SK-N-SH treated with all-trans-retinoic acid at 6 μM for 48 hours (cell line): ENCODE data around the gene ARMC7.

ENCODE experiments used
- ATAC-seq: fragments of 200-7000 bp; cut with Tn5 transposase; 3 replicates; pipeline ENCODE4 v1.9.1; 2020; ENCODE audit warnings: mild to moderate bottlenecking, moderate library complexity
- ARNTL ChIP-seq: fragments of 450-650 bp; formaldehyde crosslinking; IDR thresholded peaks from 2 replicates; pipeline ENCODE4 v1.5.0; 2020; ENCODE audit warnings: low read depth, mild to moderate bottlenecking, moderate library complexity, borderline replicate concordance
- BACH2 ChIP-seq: fragments of 250-450 bp; sonication (Bioruptor Pico); IDR thresholded peaks from 2 replicates; pipeline ENCODE4 v1.9.0; 2021; ENCODE audit warnings: mild to moderate bottlenecking, borderline replicate concordance
- ESRRG ChIP-seq: fragments of 250-450 bp; sonication (Bioruptor Pico); IDR thresholded peaks from 2 replicates; pipeline ENCODE4 v1.6.1; 2021; ENCODE audit warnings: mild to moderate bottlenecking
- GLIS3 ChIP-seq: fragments of 250-450 bp; sonication (Bioruptor Pico); IDR thresholded peaks from 2 replicates; pipeline ENCODE4 v1.5.0; 2020; ENCODE audit warnings: mild to moderate bottlenecking, moderate library complexity
- ISL1 ChIP-seq: fragments of 250-450 bp; sonication (Bioruptor Pico); IDR thresholded peaks from 2 replicates; pipeline ENCODE4 v2.1.2; 2022; ENCODE audit warnings: mild to moderate bottlenecking, moderate library complexity
- OSR1 ChIP-seq: fragments of 250-450 bp; sonication (Bioruptor Pico); IDR thresholded peaks from 2 replicates; pipeline ENCODE4 v1.8.0; 2022; ENCODE audit warnings: moderate library complexity, mild to moderate bottlenecking, inconsistent platforms
- RARB ChIP-seq: fragments of 250-450 bp; sonication (Bioruptor Pico); IDR thresholded peaks from 2 replicates; pipeline ENCODE4 v1.8.0; 2021; ENCODE audit warnings: mild to moderate bottlenecking, moderate library complexity
- SNAI2 ChIP-seq: fragments of 250-450 bp; sonication (Bioruptor Pico); IDR thresholded peaks from 2 replicates; pipeline ENCODE4 v1.5.0; 2020; ENCODE audit warnings: mild to moderate bottlenecking, moderate library complexity
- TCF4 ChIP-seq: fragments of 250-450 bp; sonication (Bioruptor Pico); IDR thresholded peaks from 2 replicates; pipeline ENCODE4 v1.8.0; 2021; ENCODE audit warnings: mild to moderate bottlenecking, moderate library complexity, borderline replicate concordance
- TOX ChIP-seq: fragments of 250-450 bp; sonication (Bioruptor Pico); IDR thresholded peaks from 2 replicates; pipeline ENCODE4 v1.8.0; 2021; ENCODE audit warnings: mild to moderate bottlenecking, moderate library complexity, borderline replicate concordance
- ZC3H10 ChIP-seq: fragments of 250-450 bp; sonication (Bioruptor Pico); IDR thresholded peaks from 2 replicates; pipeline ENCODE4 v1.5.1; 2021; ENCODE audit warnings: mild to moderate bottlenecking, moderate library complexity
- ZFP3 ChIP-seq: fragments of 250-450 bp; sonication (Bioruptor Pico); IDR thresholded peaks from 2 replicates; pipeline ENCODE4 v1.5.0; 2020; ENCODE audit warnings: mild to moderate bottlenecking, moderate library complexity
- ZFP30 ChIP-seq: fragments of 450-650 bp; formaldehyde crosslinking; IDR thresholded peaks from 2 replicates; pipeline ENCODE4 v1.5.0; 2022; ENCODE audit warnings: mild to moderate bottlenecking, moderate library complexity
- ZNF565 ChIP-seq: fragments of 450-650 bp; formaldehyde crosslinking; conservative IDR thresholded peaks from 2 replicates; pipeline ENCODE4 v1.5.0; 2020; ENCODE audit warnings: low read depth, mild to moderate bottlenecking, moderate library complexity
- ZNF70 ChIP-seq: fragments of 450-650 bp; formaldehyde crosslinking; IDR thresholded peaks from 2 replicates; pipeline ENCODE4 v1.5.0; 2020; ENCODE audit warnings: mild to moderate bottlenecking, moderate library complexity
- ZNF8 ChIP-seq: fragments of 450-650 bp; formaldehyde crosslinking; IDR thresholded peaks from 2 replicates; pipeline ENCODE4 v1.5.0; 2020; ENCODE audit warnings: mild to moderate bottlenecking, moderate library complexity
- TF ChIP-seq, protein P1 (sequence below): fragments of 250-450 bp; sonication (Bioruptor Pico); IDR thresholded peaks from 2 replicates; pipeline ENCODE4 v1.5.0; 2020; ENCODE audit warnings: mild to moderate bottlenecking, moderate library complexity
- TF ChIP-seq, protein P2 (sequence below): fragments of 250-450 bp; sonication (Bioruptor Pico); IDR thresholded peaks from 2 replicates; pipeline ENCODE4 v1.5.1; 2021; ENCODE audit warnings: mild to moderate bottlenecking, moderate library complexity
- TF ChIP-seq, protein P3 (sequence below): fragments of 250-450 bp; sonication (Bioruptor Pico); IDR thresholded peaks from 2 replicates; pipeline ENCODE4 v1.5.1; 2020; ENCODE audit warnings: low read depth, mild to moderate bottlenecking, moderate library complexity
- TF ChIP-seq, protein P4 (sequence below): fragments of 250-450 bp; sonication (Bioruptor Pico); IDR thresholded peaks from 2 replicates; pipeline ENCODE4 v1.8.0; 2021; ENCODE audit warnings: low read depth, mild to moderate bottlenecking, moderate library complexity, borderline replicate concordance
- TF ChIP-seq, protein P5 (sequence below): fragments of 250-450 bp; sonication (Bioruptor Pico); IDR thresholded peaks from 2 replicates; pipeline ENCODE4 v1.8.0; 2020; ENCODE audit warnings: mild to moderate bottlenecking, moderate library complexity, borderline replicate concordance

ARMC7 gene

DNA sequence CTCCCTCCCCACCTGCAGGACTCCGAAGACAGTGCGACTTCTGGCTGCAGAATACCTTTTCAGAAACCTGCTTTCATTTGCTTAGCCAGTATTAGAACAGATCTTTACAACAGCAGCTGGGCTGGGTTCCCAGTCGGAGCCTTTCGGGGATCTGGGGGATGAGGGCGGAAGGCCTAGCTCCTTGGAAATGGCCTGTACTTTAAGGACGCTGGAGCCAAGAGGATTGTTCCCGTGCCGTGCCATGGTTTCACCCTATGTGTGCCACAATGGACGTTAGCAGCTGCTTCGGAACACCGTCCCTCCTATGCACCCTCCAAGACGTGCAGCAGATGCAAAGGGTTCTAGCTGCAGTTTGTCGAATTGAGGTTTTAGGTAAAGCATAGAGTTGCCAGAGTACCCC is 46.6 kb upstream of the ARMC7 start:
- TF ChIP-seq ESRRG (no peak), GLIS3 (no peak), TCF4 (CRISPR knock-in tag) (no peak), ZNF565 (no peak), OSR1 (CRISPR knock-in tag) (no peak), RARB (CRISPR knock-in tag) (no peak), ISL1 (CRISPR knock-in tag) (no peak), ZFP3 (CRISPR knock-in tag) (no peak), BACH2 (CRISPR knock-in tag) (no peak), ZC3H10 (CRISPR knock-in tag) (no peak), ZNF70 (CRISPR knock-in tag) (no peak), ZNF8 (CRISPR knock-in tag) (no peak), ZFP30 (CRISPR knock-in tag) (no peak)
- TF ChIP-seq, protein P1, sequence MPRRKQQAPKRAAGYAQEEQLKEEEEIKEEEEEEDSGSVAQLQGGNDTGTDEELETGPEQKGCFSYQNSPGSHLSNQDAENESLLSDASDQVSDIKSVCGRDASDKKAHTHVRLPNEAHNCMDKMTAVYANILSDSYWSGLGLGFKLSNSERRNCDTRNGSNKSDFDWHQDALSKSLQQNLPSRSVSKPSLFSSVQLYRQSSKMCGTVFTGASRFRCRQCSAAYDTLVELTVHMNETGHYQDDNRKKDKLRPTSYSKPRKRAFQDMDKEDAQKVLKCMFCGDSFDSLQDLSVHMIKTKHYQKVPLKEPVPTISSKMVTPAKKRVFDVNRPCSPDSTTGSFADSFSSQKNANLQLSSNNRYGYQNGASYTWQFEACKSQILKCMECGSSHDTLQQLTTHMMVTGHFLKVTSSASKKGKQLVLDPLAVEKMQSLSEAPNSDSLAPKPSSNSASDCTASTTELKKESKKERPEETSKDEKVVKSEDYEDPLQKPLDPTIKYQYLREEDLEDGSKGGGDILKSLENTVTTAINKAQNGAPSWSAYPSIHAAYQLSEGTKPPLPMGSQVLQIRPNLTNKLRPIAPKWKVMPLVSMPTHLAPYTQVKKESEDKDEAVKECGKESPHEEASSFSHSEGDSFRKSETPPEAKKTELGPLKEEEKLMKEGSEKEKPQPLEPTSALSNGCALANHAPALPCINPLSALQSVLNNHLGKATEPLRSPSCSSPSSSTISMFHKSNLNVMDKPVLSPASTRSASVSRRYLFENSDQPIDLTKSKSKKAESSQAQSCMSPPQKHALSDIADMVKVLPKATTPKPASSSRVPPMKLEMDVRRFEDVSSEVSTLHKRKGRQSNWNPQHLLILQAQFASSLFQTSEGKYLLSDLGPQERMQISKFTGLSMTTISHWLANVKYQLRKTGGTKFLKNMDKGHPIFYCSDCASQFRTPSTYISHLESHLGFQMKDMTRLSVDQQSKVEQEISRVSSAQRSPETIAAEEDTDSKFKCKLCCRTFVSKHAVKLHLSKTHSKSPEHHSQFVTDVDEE (CRISPR knock-in tag), result no peak
- TF ChIP-seq, protein P2, sequence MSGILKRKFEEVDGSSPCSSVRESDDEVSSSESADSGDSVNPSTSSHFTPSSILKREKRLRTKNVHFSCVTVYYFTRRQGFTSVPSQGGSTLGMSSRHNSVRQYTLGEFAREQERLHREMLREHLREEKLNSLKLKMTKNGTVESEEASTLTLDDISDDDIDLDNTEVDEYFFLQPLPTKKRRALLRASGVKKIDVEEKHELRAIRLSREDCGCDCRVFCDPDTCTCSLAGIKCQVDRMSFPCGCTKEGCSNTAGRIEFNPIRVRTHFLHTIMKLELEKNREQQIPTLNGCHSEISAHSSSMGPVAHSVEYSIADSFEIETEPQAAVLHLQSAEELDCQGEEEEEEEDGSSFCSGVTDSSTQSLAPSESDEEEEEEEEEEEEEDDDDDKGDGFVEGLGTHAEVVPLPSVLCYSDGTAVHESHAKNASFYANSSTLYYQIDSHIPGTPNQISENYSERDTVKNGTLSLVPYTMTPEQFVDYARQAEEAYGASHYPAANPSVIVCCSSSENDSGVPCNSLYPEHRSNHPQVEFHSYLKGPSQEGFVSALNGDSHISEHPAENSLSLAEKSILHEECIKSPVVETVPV (CRISPR knock-in tag), result no peak
- TF ChIP-seq, protein P3, sequence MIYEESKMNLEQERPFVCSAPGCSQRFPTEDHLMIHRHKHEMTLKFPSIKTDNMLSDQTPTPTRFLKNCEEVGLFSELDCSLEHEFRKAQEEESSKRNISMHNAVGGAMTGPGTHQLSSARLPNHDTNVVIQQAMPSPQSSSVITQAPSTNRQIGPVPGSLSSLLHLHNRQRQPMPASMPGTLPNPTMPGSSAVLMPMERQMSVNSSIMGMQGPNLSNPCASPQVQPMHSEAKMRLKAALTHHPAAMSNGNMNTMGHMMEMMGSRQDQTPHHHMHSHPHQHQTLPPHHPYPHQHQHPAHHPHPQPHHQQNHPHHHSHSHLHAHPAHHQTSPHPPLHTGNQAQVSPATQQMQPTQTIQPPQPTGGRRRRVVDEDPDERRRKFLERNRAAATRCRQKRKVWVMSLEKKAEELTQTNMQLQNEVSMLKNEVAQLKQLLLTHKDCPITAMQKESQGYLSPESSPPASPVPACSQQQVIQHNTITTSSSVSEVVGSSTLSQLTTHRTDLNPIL (CRISPR knock-in tag), result no peak
- TF ChIP-seq, protein P4, sequence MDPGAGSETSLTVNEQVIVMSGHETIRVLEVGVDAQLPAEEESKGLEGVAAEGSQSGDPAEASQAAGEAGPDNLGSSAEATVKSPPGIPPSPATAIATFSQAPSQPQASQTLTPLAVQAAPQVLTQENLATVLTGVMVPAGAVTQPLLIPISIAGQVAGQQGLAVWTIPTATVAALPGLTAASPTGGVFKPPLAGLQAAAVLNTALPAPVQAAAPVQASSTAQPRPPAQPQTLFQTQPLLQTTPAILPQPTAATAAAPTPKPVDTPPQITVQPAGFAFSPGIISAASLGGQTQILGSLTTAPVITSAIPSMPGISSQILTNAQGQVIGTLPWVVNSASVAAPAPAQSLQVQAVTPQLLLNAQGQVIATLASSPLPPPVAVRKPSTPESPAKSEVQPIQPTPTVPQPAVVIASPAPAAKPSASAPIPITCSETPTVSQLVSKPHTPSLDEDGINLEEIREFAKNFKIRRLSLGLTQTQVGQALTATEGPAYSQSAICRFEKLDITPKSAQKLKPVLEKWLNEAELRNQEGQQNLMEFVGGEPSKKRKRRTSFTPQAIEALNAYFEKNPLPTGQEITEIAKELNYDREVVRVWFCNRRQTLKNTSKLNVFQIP (CRISPR knock-in tag), result no peak
- no peak for ATAC-seq

DNA sequence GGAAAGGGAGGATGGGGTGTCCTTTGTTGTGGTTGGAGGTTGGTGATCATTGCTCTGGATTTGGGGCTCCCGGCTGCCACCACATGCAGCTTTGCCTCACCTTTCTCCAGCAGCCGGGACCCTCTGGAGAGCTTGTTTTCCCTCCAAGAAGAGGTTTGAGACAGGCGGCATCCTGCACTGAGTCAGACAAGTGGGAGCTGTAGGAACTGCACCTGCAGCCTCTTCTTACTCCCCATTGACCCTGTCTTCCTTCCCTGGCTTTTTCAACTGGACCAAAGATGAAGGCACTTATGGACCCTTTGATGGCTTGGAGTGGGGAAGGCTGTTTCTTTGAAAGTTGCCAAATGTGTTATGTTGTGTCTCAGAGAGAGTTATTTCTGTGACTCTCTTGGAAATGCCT is 46.1 kb upstream of the ARMC7 start:
- TF ChIP-seq ZNF8 (CRISPR knock-in tag), result no peak
- no peak for TF ChIP-seq ZFP3 (CRISPR knock-in tag)
- TF ChIP-seq ZNF565, result no peak
- TF ChIP-seq OSR1 (CRISPR knock-in tag), result no peak
- no peak for TF ChIP-seq BACH2 (CRISPR knock-in tag)
- no peak for ATAC-seq

DNA sequence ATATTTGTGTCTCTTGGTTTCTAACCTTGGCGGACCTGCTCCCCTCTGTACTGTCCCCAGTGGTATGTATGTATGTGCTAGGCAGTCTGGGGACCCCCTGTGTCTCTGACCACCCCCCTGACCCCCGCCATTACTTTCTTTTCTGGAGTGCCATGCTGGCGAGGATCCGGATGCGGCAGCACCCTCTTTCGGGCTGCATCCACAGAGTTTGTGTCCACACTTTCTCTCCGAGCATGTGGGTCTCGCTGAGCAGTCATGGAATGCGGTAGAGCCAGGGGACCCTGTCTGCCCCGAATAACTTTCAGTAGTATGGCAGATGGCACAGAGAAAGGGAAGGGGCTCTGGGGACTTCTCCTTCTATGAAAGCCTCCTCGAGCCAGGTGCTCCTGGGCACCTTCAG is 45.7 kb upstream of the ARMC7 start:
- TF ChIP-seq ESRRG, result no peak
- TF ChIP-seq ZNF70 (CRISPR knock-in tag), result no peak
- ATAC-seq, result no peak

DNA sequence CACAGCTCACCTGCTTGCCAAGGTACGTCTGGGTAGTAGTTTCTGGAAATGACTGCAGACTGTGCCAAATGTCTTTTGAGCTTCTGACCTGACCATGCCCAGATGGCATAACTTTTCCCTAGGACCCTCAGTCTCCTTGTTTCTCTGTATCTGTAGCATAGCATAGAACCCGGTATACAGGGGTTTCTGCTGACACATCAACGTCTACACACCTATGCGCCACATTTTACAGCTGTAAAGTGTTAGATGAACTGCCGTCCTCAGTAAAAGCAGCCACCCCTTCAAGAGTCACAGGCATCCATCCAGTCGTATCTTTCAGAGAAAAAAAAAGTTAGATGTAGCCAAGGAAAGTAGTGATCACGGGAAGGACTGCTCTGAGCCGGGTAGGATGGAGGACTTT is 45.3 kb upstream of the ARMC7 start:
- ATAC-seq, result no peak
- TF ChIP-seq, protein P5, sequence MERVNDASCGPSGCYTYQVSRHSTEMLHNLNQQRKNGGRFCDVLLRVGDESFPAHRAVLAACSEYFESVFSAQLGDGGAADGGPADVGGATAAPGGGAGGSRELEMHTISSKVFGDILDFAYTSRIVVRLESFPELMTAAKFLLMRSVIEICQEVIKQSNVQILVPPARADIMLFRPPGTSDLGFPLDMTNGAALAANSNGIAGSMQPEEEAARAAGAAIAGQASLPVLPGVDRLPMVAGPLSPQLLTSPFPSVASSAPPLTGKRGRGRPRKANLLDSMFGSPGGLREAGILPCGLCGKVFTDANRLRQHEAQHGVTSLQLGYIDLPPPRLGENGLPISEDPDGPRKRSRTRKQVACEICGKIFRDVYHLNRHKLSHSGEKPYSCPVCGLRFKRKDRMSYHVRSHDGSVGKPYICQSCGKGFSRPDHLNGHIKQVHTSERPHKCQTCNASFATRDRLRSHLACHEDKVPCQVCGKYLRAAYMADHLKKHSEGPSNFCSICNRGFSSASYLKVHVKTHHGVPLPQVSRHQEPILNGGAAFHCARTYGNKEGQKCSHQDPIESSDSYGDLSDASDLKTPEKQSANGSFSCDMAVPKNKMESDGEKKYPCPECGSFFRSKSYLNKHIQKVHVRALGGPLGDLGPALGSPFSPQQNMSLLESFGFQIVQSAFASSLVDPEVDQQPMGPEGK (CRISPR knock-in tag), result no peak
- TF ChIP-seq ARNTL (no peak), TOX (no peak), GLIS3 (no peak), ZNF8 (CRISPR knock-in tag) (no peak), ZC3H10 (CRISPR knock-in tag) (no peak), SNAI2 (CRISPR knock-in tag) (no peak), ZFP3 (CRISPR knock-in tag) (no peak)
- TF ChIP-seq, protein P2 (CRISPR knock-in tag), result no peak
- TF ChIP-seq, protein P3 (CRISPR knock-in tag), result no peak
